Rectal smooth muscle tissue (tissue), 1 donor: ENCODE measurements around the gene PER3.

Experiments
- H3K27ac ChIP-seq: one replicate; pipeline ENCODE4 v1.7.0; 2013; ENCODE audit warnings: low read depth, low read length, inconsistent platforms
- H3K27me3 ChIP-seq: one replicate; pipeline ENCODE4 v1.7.0; 2013; ENCODE audit warnings: low read length; ENCODE audit not compliant: control insufficient read depth, insufficient read depth
- H3K36me3 ChIP-seq: one replicate; pipeline ENCODE4 v1.7.0; 2013; ENCODE audit warnings: low read length; ENCODE audit not compliant: control insufficient read depth, insufficient read depth
- H3K4me1 ChIP-seq: one replicate; pipeline ENCODE4 v1.7.0; 2013; ENCODE audit warnings: low read length; ENCODE audit not compliant: control insufficient read depth, insufficient read depth
- H3K4me3 ChIP-seq: one replicate; pipeline ENCODE4 v1.7.0; 2013; ENCODE audit warnings: low read length
- H3K9ac ChIP-seq: one replicate; pipeline ENCODE4 v1.7.0; 2013; ENCODE audit warnings: low read length

PER3 gene

DNA sequence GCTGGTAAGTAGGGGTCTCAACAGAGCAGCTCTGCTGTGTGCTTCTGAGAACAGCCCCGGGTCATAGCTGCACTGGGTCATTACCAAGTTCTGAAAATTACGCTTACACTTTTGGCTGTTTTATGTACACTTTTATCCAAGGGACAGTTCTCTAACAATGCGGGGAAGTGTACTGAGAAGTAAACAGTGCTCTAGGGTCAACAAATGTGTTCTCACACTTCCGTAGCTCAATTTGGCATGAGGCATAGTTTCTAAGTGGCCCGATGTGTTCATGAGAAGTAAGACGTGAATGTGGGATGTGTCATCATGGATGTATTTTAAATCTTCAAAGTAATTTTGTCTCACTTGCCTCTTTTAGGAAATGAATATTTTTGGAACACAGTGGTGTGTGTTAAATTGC is 23.8 kb upstream of the PER3 start:
- Histone ChIP-seq H3K36me3 (no peaks in the 10 kb centered on the region), H3K4me3 (no peak overlapping the region), H3K9ac (no peak overlapping the region), H3K4me1 (no peaks in the 10 kb centered on the region), H3K27ac (no peak overlapping the region), H3K27me3 (no peaks in the 10 kb centered on the region)

GRCh38 chr1:7761103-7761502 is 23.0 kb upstream of the PER3 start:
- Histone ChIP-seq H3K4me1 (no peaks in the 10 kb centered on the region), H3K27me3 (no peaks in the 10 kb centered on the region), H3K4me3 (no peak overlapping the region), H3K36me3 (no peaks in the 10 kb centered on the region), H3K27ac (no peak overlapping the region), H3K9ac (no peak overlapping the region)

- H3K9ac ChIP-seq, result no peak overlapping the region
- no peaks in the 10 kb centered on the region for H3K27me3 ChIP-seq
- no peak overlapping the region for H3K27ac ChIP-seq
- H3K4me1 ChIP-seq, result peaks cover 5% of the 10 kb centered on the region
- H3K4me3 ChIP-seq, result no peak overlapping the region
- H3K36me3 ChIP-seq, result no peaks in the 10 kb centered on the region
Observed at GRCh38 chr1:7767176-7767575, 16.9 kb upstream of the PER3 start.

GRCh38 chr1:7768583-7768982 is 15.5 kb upstream of the PER3 start:
- Histone ChIP-seq H3K4me3 (no peak overlapping the region), H3K9ac (no peak overlapping the region), H3K4me1 (peaks cover 7% of the 10 kb centered on the region), H3K27me3 (no peaks in the 10 kb centered on the region), H3K36me3 (no peaks in the 10 kb centered on the region), H3K27ac (no peak overlapping the region)

DNA sequence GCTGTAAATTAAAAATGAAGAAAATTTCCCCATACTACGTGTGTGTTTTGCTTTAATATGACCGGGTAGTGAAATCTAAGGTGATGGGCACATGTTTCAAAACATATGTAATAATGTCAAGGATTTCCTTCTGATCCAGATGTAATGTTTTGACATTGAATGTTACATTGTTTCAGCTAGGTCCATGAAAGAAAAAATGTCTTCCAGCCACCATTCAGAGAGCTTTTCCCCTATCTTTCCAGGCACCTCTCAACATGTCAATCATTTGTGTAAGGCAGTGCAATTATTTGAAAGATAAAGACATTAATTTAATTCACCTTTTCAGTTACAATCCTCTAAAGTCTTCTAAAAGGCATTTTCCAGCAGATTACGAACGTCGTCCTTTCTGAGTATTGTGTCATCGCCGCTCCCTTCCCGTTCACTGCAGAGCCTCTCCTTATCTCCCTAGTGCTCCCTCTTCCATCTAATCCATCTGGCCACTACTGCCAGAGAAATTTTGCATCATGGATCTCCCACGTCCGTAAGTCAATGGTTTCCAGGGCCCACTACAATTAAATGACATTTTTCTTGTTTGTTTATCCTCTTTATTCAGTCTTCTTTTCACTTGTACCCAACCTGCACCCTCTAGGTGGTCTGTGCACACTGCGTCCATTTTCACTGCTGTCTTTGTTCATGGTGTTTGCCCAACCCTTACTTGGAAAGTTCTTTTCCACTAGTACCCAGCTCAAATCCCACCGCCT is 14.2 kb upstream of the PER3 start:
- H3K9ac ChIP-seq, result no peak overlapping the region
- H3K4me3 ChIP-seq, result no peak overlapping the region
- no peak overlapping the region for H3K27ac ChIP-seq
- H3K36me3 ChIP-seq, result peaks cover 4% of the 10 kb centered on the region
- H3K4me1 ChIP-seq, result peaks cover 7% of the 10 kb centered on the region
- no peaks in the 10 kb centered on the region for H3K27me3 ChIP-seq

DNA sequence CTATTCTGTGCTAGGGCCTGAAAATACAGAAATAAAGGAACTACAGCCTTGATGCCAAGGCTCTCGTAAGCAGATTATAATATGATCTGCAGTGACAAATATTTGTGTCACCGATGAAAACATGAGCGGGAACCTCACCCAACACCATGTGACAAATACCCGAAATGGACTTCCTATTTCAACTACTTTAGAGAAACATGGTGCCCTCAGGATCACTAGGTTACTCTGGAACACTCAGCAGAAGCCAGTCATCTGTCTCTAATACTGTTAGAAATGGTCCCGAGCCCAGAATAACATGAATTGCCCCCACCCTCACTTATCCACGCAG is 13.5 kb upstream of the PER3 start:
- Histone ChIP-seq H3K4me1 (peaks cover 7% of the 10 kb centered on the region), H3K4me3 (peak overlapping the region; percentile 97), H3K27me3 (no peaks in the 10 kb centered on the region), H3K9ac (peak overlapping the region; percentile 51), H3K36me3 (peaks cover 4% of the 10 kb centered on the region), H3K27ac (peak overlapping the region; percentile 87)

GRCh38 chr1:7770997-7771822 is 12.9 kb upstream of the PER3 start, which contains the start of gene VAMP3:
TSS of gene VAMP3 (plus strand) at chr1:7771296. CDS start at chr1:7771384, 88 bp downstream.
- Histone ChIP-seq H3K27ac (peak within 1 kb of the TSS; percentile 87), H3K4me3 (peak within 1 kb of the TSS; percentile 97), H3K27me3 (no peaks in the 10 kb centered on the region), H3K36me3 (peaks cover 7% of the 10 kb centered on the region), H3K4me1 (peaks cover 7% of the 10 kb centered on the region), H3K9ac (peak within 1 kb of the TSS; percentile 87)

- Histone ChIP-seq H3K4me1 (peaks cover 7% of the 10 kb centered on the region), H3K27me3 (no peaks in the 10 kb centered on the region), H3K36me3 (peaks cover 7% of the 10 kb centered on the region), H3K9ac (peak overlapping the region; percentile 87), H3K4me3 (peak overlapping the region; percentile 97), H3K27ac (peak overlapping the region; percentile 87)
Observed at GRCh38 chr1:7771823-7772299, 12.2 kb upstream of the PER3 start.

- peaks cover under 1% of the 10 kb centered on the region for H3K4me1 ChIP-seq
- H3K36me3 ChIP-seq, result peaks cover 23% of the 10 kb centered on the region
- no peak overlapping the region for H3K27ac ChIP-seq
- H3K27me3 ChIP-seq, result no peaks in the 10 kb centered on the region
- no peak overlapping the region for H3K9ac ChIP-seq
- no peak overlapping the region for H3K4me3 ChIP-seq
Observed at GRCh38 chr1:7777591-7777990, 6.5 kb upstream of the PER3 start.

DNA sequence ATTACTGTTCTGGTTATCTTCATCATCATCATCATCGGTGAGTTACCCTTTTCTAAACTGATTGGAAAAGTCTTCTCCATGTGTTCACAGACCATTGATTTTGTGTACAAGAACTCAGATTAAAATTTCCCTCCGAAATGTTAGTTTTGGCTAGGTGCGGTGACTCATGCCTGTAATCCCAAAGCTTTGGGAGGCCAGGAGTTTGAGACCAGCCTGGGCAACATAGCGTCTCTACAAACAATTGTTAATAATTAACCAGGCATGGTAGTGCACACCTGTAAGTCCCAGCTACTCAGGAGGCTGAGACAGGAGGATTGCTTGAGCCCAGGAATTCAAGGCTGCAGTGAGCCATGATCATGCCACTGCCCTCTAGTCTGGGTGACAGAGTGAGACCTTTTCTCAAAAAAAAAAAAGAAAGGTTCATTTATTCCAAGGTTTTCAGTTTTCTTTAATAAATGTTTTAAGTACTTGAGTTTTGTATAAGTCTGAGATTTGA is 5.9 kb upstream of the PER3 start:
- peaks cover 23% of the 10 kb centered on the region for H3K36me3 ChIP-seq

GRCh38 chr1:7780976-7781375 is 3.1 kb upstream of the PER3 start:
- peaks cover 16% of the 10 kb centered on the region for H3K36me3 ChIP-seq
- no peak overlapping the region for H3K9ac ChIP-seq

More for the DNA sequence above, 5.9 kb upstream of the PER3 start:
- Histone ChIP-seq H3K4me3 (no peak overlapping the region), H3K27me3 (no peaks in the 10 kb centered on the region), H3K9ac (no peak overlapping the region), H3K4me1 (peaks cover 4% of the 10 kb centered on the region), H3K27ac (no peak overlapping the region)

GRCh38 chr1:7781501-7781900 is 2.6 kb upstream of the PER3 start:
- no peak overlapping the region for H3K27ac ChIP-seq
- peaks cover 16% of the 10 kb centered on the region for H3K36me3 ChIP-seq
- H3K4me1 ChIP-seq, result peaks cover 11% of the 10 kb centered on the region
- H3K27me3 ChIP-seq, result no peaks in the 10 kb centered on the region
- H3K9ac ChIP-seq, result no peak overlapping the region
- H3K4me3 ChIP-seq, result no peak overlapping the region

More at GRCh38 chr1:7780976-7781375, 3.1 kb upstream of the PER3 start:
- Histone ChIP-seq H3K27me3 (no peaks in the 10 kb centered on the region), H3K4me1 (peaks cover 10% of the 10 kb centered on the region), H3K4me3 (no peak overlapping the region), H3K27ac (no peak overlapping the region)
